GM12864 (cell line): Measurements from ENCODE around the gene STK17A.

ENCODE experiments used
- DNase-seq: peaks from one replicate; pipeline ENCODE4 v3.0.0-alpha.2; 2011; ENCODE audit warnings: low read depth
- H3K4me3 ChIP-seq: 2 replicates; pipeline ENCODE4 v1.5.1; 2011; ENCODE audit warnings: mild to moderate bottlenecking, low read depth, low read length, control low read depth
- TF ChIP-seq, protein P1 (sequence below): IDR thresholded peaks from 2 replicates; pipeline ENCODE4 v1.5.1; 2011; ENCODE audit warnings: low read depth, mild to moderate bottlenecking, moderate library complexity, low read length, control low read depth, inconsistent platforms; ENCODE audit errors: missing control alignments

STK17A gene

GRCh38 chr7:43582503-43583423 lies at the start of gene STK17A:
Gene STK17A (plus strand): TSS chr7:43583108. CDS start chr7:43583244, 136 bp downstream.
- DNase-seq: peak; percentile 86
- TF ChIP-seq, protein P1, sequence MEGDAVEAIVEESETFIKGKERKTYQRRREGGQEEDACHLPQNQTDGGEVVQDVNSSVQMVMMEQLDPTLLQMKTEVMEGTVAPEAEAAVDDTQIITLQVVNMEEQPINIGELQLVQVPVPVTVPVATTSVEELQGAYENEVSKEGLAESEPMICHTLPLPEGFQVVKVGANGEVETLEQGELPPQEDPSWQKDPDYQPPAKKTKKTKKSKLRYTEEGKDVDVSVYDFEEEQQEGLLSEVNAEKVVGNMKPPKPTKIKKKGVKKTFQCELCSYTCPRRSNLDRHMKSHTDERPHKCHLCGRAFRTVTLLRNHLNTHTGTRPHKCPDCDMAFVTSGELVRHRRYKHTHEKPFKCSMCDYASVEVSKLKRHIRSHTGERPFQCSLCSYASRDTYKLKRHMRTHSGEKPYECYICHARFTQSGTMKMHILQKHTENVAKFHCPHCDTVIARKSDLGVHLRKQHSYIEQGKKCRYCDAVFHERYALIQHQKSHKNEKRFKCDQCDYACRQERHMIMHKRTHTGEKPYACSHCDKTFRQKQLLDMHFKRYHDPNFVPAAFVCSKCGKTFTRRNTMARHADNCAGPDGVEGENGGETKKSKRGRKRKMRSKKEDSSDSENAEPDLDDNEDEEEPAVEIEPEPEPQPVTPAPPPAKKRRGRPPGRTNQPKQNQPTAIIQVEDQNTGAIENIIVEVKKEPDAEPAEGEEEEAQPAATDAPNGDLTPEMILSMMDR: peak; percentile 98
- H3K4me3 ChIP-seq: peak within 1 kb of the TSS; percentile 100

GRCh38 chr7:43533801-43534479 lies 49.0 kb upstream of the STK17A start:
- DNase-seq: no peak
- TF ChIP-seq, protein P1: no peak
- no peak overlapping the region for H3K4me3 ChIP-seq

GRCh38 chr7:43535031-43535451 lies 47.9 kb upstream of the STK17A start:
- no peak overlapping the region for H3K4me3 ChIP-seq
- DNase-seq: no peak
- TF ChIP-seq, protein P1: no peak

DNA sequence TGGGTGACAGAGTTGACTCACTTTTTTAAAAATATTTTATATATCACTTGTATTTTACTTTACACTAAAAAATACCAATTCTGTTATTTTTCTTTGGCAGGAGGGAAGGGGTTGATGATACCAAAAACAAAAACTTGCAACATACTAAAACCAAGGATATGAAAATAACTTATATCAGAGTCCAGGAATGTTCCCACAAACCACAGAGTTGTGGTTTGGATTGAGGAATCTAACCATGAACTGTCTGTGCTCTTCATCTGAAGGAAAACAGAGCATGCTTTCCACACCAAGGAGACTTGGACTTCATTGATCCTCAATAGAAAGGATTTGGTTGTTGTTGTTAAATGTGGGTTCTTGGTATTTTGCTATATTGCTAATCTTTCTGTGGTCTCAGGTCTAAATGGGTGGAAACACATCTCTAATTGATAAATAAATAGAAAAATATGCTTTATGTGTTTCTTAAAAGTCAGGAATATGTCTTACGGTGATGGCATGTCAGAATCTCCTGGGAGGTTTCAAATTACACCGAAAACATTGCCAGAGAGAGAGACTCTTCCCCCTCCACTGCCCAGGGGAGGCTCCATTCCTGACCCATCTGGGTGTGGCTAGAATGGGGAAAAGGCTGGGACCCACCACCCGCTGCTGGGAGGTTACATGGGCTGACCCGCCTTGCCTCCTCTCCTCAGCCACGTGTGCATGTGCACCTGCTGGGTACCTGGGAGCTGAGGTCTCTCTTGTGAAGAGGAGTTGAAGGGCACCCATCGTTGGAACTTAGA lies 46.9 kb upstream of the STK17A start:
- TF ChIP-seq, protein P1: no peak
- no peak for DNase-seq
- no peak overlapping the region for H3K4me3 ChIP-seq

- no peak overlapping the region for H3K4me3 ChIP-seq
- TF ChIP-seq, protein P1: no peak
- no peak for DNase-seq
Measured at GRCh38 chr7:43536773-43537172, 46.1 kb upstream of the STK17A start.

DNA sequence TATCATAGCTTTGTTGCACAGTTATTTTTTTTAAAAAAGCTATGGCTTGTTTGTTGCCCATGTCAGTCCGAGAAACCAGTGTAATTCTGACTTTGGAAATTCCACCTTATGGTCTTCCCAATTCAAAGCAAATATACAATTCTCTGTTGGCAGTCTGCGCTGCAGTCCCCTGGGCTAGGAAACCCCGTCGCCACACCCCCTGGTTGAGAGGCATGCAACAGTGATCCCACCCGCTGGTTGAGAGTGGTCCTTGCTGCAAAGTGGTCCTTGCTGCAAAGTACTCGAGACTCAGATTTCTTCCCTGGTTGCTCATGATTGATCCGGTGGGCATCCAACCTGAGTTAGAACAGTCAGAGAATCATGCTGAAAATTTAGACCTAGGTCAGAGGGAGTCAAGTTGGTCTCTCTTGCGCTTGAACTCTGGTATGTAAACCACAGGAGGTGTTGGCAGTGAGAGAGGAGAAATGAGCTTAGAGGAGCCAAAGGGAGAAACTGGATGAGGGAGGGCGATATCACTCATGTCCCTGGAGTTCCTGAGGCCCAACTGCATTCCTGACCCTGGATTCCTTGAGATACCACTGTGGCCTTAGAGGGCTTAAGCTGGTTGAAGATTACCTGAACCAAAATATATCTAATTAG lies 45.0 kb upstream of the STK17A start:
- DNase-seq: no peak
- TF ChIP-seq, protein P1: no peak
- H3K4me3 ChIP-seq: no peak overlapping the region
